ENCODE results near the gene DCP1A. TPM values are rescaled to one million over a fixed set of nuclear protein-coding genes. Genes with fewer than 3 reads are reported as not detected.

The DCP1A gene
- total and polyA plus RNA-seq, 9 of the 15 experiments (the other 6 are each of a cell fraction or from before 2014, with no cell fraction given) = 6.6 to 33.7 (median 13.3) TPM

DNA sequence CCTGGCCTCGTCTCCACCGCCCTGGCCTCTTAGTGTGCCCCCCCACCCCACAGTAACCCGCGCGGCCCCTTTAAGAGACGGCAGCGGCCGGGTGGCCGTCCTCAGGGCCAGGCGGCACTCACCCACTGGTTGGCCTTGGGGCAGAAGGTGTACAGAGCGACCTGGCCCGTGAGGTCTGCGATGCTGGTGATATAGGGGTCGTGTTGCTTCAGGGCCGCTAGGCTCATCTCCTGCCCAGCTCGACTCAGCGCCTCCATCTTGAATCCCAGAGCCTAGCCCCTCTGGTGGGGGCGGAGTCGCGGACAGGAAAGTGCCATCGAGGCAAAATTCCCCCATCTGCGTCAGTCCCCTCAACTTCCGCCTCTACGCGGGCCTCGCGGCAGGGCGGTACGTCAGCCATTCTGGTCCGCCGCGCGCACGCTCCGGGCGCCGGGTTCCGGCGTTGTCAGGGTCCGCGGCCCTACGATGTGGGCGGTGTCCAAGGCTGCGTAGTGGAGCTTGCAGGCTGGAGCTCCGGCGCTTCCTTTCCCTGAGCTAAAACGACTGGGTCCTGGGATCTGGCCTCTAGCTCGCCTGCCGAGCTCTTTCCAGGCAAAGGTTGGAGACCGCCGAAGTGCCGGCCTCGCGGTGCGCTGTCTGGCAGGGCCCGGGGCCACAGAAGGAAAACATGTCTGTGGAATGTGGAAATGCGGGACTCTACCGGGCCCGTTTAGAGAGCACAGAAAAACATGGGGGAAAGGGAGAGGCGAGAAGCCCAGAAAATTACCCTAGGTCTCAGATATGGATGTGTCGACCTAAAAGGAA, at the start of gene DCP1A (continued):
- TF ChIP-seq, protein P1, sequence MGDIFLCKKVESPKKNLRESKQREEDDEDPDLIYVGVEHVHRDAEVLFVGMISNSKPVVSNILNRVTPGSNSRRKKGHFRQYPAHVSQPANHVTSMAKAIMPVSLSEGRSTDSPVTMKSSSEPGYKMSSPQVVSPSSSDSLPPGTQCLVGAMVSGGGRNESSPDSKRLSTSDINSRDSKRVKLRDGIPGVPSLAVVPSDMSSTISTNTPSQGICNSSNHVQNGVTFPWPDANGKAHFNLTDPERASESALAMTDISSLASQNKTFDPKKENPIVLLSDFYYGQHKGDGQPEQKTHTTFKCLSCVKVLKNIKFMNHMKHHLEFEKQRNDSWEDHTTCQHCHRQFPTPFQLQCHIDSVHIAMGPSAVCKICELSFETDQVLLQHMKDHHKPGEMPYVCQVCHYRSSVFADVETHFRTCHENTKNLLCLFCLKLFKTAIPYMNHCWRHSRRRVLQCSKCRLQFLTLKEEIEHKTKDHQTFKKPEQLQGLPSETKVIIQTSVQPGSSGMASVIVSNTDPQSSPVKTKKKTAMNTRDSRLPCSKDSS (IDR thresholded peaks at IDR 0.05; ENCODE audit: low read depth, partially characterized antibody) = no peak
- TF ChIP-seq ZNF253 (CRISPR knock-in tag; conservative IDR thresholded peaks at IDR 0.05) = no peak
- peak; percentile 80 for TF ChIP-seq NEUROD1 (IDR thresholded peaks at IDR 0.05; ENCODE audit: borderline replicate concordance, low read depth, low read length, partially characterized antibody)
- no peak for TF ChIP-seq ZNF263 (CRISPR knock-in tag; IDR thresholded peaks at IDR 0.05; ENCODE audit: borderline replicate concordance)
- TF ChIP-seq, protein P2, sequence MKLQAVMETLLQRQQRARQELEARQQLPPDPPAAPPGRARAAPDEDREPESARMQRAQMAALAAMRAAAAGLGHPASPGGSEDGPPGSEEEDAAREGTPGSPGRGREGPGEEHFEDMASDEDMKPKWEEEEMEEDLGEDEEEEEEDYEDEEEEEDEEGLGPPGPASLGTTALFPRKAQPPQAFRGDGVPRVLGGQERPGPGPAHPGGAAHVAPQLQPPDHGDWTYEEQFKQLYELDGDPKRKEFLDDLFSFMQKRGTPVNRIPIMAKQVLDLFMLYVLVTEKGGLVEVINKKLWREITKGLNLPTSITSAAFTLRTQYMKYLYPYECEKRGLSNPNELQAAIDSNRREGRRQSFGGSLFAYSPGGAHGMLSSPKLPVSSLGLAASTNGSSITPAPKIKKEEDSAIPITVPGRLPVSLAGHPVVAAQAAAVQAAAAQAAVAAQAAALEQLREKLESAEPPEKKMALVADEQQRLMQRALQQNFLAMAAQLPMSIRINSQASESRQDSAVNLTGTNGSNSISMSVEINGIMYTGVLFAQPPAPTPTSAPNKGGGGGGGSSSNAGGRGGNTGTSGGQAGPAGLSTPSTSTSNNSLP (IDR thresholded peaks at IDR 0.05; ENCODE audit: borderline replicate concordance, low read depth, low read length) = no peak
- TF ChIP-seq ETV6 (IDR thresholded peaks at IDR 0.05; ENCODE audit: borderline replicate concordance in 1 of 2, low read depth in 2 of 2, low read length in 1 of 2) = no peak
- no peak for TF ChIP-seq ETV6 (CRISPR knock-in tag; IDR thresholded peaks at IDR 0.05; ENCODE audit: borderline replicate concordance)
- TF ChIP-seq KDM1A (IDR thresholded peaks at IDR 0.05) = no peak
- TF ChIP-seq, protein P3, sequence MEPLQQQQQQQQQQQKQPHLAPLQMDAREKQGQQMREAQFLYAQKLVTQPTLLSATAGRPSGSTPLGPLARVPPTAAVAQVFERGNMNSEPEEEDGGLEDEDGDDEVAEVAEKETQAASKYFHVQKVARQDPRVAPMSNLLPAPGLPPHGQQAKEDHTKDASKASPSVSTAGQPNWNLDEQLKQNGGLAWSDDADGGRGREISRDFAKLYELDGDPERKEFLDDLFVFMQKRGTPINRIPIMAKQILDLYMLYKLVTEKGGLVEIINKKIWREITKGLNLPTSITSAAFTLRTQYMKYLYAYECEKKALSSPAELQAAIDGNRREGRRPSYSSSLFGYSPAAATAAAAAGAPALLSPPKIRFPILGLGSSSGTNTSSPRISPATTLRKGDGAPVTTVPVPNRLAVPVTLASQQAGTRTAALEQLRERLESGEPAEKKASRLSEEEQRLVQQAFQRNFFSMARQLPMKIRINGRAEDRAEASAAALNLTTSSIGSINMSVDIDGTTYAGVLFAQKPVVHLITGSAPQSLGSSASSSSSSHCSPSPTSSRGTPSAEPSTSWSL (CRISPR knock-in tag; IDR thresholded peaks at IDR 0.05; ENCODE audit: borderline replicate concordance) = no peak
- TF ChIP-seq, protein P4, sequence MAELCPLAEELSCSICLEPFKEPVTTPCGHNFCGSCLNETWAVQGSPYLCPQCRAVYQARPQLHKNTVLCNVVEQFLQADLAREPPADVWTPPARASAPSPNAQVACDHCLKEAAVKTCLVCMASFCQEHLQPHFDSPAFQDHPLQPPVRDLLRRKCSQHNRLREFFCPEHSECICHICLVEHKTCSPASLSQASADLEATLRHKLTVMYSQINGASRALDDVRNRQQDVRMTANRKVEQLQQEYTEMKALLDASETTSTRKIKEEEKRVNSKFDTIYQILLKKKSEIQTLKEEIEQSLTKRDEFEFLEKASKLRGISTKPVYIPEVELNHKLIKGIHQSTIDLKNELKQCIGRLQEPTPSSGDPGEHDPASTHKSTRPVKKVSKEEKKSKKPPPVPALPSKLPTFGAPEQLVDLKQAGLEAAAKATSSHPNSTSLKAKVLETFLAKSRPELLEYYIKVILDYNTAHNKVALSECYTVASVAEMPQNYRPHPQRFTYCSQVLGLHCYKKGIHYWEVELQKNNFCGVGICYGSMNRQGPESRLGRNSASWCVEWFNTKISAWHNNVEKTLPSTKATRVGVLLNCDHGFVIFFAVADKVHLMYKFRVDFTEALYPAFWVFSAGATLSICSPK (IDR thresholded peaks at IDR 0.05; ENCODE audit: borderline replicate concordance) = no peak
- TF ChIP-seq, protein P5, sequence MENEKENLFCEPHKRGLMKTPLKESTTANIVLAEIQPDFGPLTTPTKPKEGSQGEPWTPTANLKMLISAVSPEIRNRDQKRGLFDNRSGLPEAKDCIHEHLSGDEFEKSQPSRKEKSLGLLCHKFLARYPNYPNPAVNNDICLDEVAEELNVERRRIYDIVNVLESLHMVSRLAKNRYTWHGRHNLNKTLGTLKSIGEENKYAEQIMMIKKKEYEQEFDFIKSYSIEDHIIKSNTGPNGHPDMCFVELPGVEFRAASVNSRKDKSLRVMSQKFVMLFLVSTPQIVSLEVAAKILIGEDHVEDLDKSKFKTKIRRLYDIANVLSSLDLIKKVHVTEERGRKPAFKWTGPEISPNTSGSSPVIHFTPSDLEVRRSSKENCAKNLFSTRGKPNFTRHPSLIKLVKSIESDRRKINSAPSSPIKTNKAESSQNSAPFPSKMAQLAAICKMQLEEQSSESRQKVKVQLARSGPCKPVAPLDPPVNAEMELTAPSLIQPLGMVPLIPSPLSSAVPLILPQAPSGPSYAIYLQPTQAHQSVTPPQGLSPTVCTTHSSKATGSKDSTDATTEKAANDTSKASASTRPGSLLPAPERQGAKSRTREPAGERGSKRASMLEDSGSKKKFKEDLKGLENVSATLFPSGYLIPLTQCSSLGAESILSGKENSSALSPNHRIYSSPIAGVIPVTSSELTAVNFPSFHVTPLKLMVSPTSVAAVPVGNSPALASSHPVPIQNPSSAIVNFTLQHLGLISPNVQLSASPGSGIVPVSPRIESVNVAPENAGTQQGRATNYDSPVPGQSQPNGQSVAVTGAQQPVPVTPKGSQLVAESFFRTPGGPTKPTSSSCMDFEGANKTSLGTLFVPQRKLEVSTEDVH (IDR thresholded peaks at IDR 0.05; ENCODE audit: low read depth, partially characterized antibody) = peak; percentile 93
- peak; percentile 56 to 93; a peak in 3 of 4 replicates for TF ChIP-seq TEAD1 (CRISPR knock-in tag; IDR thresholded peaks at IDR 0.05)
- peak; percentile 93 for TF ChIP-seq TAF7 (tag; IDR thresholded peaks at IDR 0.05)

Measured in K562 (cell line).